Pancreas (tissue), 10 donors: Measurements from ENCODE around the gene ELK1. TPM values are rescaled to one million over a fixed set of nuclear protein-coding genes. Genes with fewer than 3 reads are reported as not detected.
"Not testable (repeated sequence)": the region's sequence is repeated elsewhere in the genome, so short reads cannot be mapped to it uniquely, and the experiment has no call there.

ENCODE experiments used
- ATAC-seq, 4 donors: fragments of 200-7000 bp; cut with Tn5 transposase; one replicate each; pipeline versions ENCODE4 v1.8.0 to v1.9.1; 2020; ENCODE audit warnings: mild to moderate bottlenecking in 4 of 4, moderate library complexity in 4 of 4
- DNase-seq, 6 donors: peaks; one replicate each; pipeline ENCODE4 v3.0.0-alpha.2; 2020
- FAIRE-seq: peaks from 2 replicates; lab custom pipeline; 2012; peaks lifted over from hg19 to GRCh38; lab: Jason Lieb, UNC
- H3K27ac ChIP-seq, 4 donors: fragments of 200-600 bp; sonication (generic); 1 replicate in 3 of 4; 2 replicates in 1 of 4; pipeline versions ENCODE4 v1.5.0 to v1.8.0; 2020
- H3K27me3 ChIP-seq, 4 donors: fragments of 200-600 bp; one replicate each; pipeline ENCODE4 v1.8.0; 2021
- H3K36me3 ChIP-seq, 3 donors: fragments of 200-600 bp; sonication (generic) in 1 of 3; one replicate each; pipeline versions ENCODE4 v1.5.0 to v1.8.0; 2020 to 2021
- H3K4me1 ChIP-seq, 3 donors: fragments of 200-600 bp; one replicate each; pipeline ENCODE4 v1.8.0; 2021
- H3K4me3 ChIP-seq, 4 donors: fragments of 200-600 bp; sonication (generic) in 2 of 4; one replicate each; pipeline versions ENCODE4 v1.5.0 to v1.8.0; 2020 to 2021
- H3K9me3 ChIP-seq, 4 donors: fragments of 200-600 bp; one replicate each; pipeline ENCODE4 v1.8.0; 2021
- CTCF ChIP-seq, 4 donors: fragments of 200-600 bp; sonication (generic) in 3 of 4; IDR thresholded peaks; one replicate each; pipeline versions ENCODE4 v1.5.0 to v1.8.0; 2021; ENCODE audit warnings: antibody characterized with exemption in 4 of 4
- WGBS, 2 donors: extraction: QIAGEN DNeasy Blood & Tissue Kit; methylation state at CpG; one replicate each; pipeline ENCODE4 v1.1.7; 2013; 5-methylcytosine and 5-hydroxymethylcytosine counted together
- intact Hi-C, 3 donors: fragments of 100-400 bp; cut with DNase I; formaldehyde crosslinking; loops; one replicate each; pipeline versions ENCODE4 v1.11.1 to v1.14.2; 2022
- polyA plus RNA-seq, 2 donors: library from polyadenylated mRNA; stranded (reverse); fragments of 200-250 nt; gene quantifications; one replicate each; pipeline ENCODE4 v1.2.3, GENCODE V29; 2013
- total RNA-seq, 6 donors: library from RNA; stranded (reverse); fragmentation: NEBNext Ultra II Directional in 4 of 6; extraction: Animal tissue kit (Norgen Biotek cat#: 25700) in 4 of 6; gene quantifications; one replicate each; pipeline versions ENCODE4 v1.2.1 to v1.2.4, GENCODE V29; 2021 to 2023
- donor health status: healthy with polysubstance abuse.
- donor health status: DM: no; HTN: no; CAD: no; lungs with moderate emphysema.
- donor health status: DM: no; HTN: no; CAD: no.
- donor health status: control.
- donor health status: control.
- donor health status: Bipolar disorder and iron deficiency.
- donor health status: DM: yes; HTN: yes; CAD: no.
- donor health status: DM: no; HTN: no; CAD: no.
- donor health status: DM: no; HTN: no; CAD: no.
- donor health status: DM: yes; HTN: yes; CAD: no.

ELK1 gene
- total and polyA plus RNA-seq, 8 donors: 5.8 to 14.6 (median 10.2) TPM

- no peak overlapping the region for H3K27ac ChIP-seq
- peaks cover 0 to 11% (median 0%) of the 10 kb centered on the region in 4 donors for H3K27me3 ChIP-seq
- no peaks in the 10 kb centered on the region for H3K36me3 ChIP-seq
- no peak for DNase-seq
- TF ChIP-seq CTCF (IDR thresholded peaks at IDR 0.05): no peak
- 73 to 80% methylated on average over 14 of the region's 14 CpGs for WGBS, 2 donors
- FAIRE-seq: no peak
- H3K4me3 ChIP-seq: no peak overlapping the region
- no peak for ATAC-seq
- no peaks in the 10 kb centered on the region for H3K4me1 ChIP-seq
- H3K9me3 ChIP-seq: no peaks in the 10 kb centered on the region
- intact Hi-C loops: no loop called here
These were observed 32.9 kb upstream of the ELK1 start for GRCh38 chrX:47683184-47683828.

GRCh38 chrX:47675959-47676859, 25.8 kb upstream of the ELK1 start:
- H3K27me3 ChIP-seq, H3K9me3 ChIP-seq, ATAC-seq, H3K36me3 ChIP-seq, H3K4me1 ChIP-seq, H3K4me3 ChIP-seq, DNase-seq, H3K27ac ChIP-seq, intact Hi-C loops, FAIRE-seq: not testable (repeated sequence)
- 52 to 70% methylated on average over 7 of the region's 7 CpGs for WGBS, 2 donors

- TF ChIP-seq CTCF (IDR thresholded peaks at IDR 0.05): no peak
- DNase-seq (no peak), FAIRE-seq (no peak), ATAC-seq (no peak)
- H3K9me3 ChIP-seq: no peaks in the 10 kb centered on the region
- H3K27ac ChIP-seq: no peak overlapping the region
- intact Hi-C loops: no loop called here
- H3K4me3 ChIP-seq: no peak overlapping the region
- H3K4me1 ChIP-seq: no peaks in the 10 kb centered on the region
- no peaks in the 10 kb centered on the region for H3K27me3 ChIP-seq
- 60 to 70% methylated on average over 5 of the region's 5 CpGs for WGBS, 2 donors
- no peaks in the 10 kb centered on the region for H3K36me3 ChIP-seq
These were observed 24.4 kb upstream of the ELK1 start for GRCh38 chrX:47674776-47675175.

- ATAC-seq, H3K27me3 ChIP-seq, H3K27ac ChIP-seq, intact Hi-C loops, H3K4me1 ChIP-seq, H3K4me3 ChIP-seq, FAIRE-seq, H3K9me3 ChIP-seq, H3K36me3 ChIP-seq, DNase-seq: not testable (repeated sequence)
- 80 to 84% methylated on average over 4 of the region's 4 CpGs for WGBS, 2 donors
These were observed 15.4 kb upstream of the ELK1 start for GRCh38 chrX:47665797-47666196.

GRCh38 chrX:47664737-47665136, 14.4 kb upstream of the ELK1 start:
- FAIRE-seq (no peak), DNase-seq (no peak), ATAC-seq (no peak)
- H3K4me1 ChIP-seq: no peaks in the 10 kb centered on the region
- intact Hi-C loops: no loop called here
- no peak overlapping the region for H3K4me3 ChIP-seq
- H3K27ac ChIP-seq: no peak overlapping the region
- H3K27me3 ChIP-seq: no peaks in the 10 kb centered on the region
- TF ChIP-seq CTCF (IDR thresholded peaks at IDR 0.05): no peak
- H3K36me3 ChIP-seq: no peaks in the 10 kb centered on the region
- no peaks in the 10 kb centered on the region for H3K9me3 ChIP-seq
- 72 to 76% methylated on average over 5 of the region's 5 CpGs for WGBS, 2 donors
